Measurements from ENCODE around the gene MAP6. TPM values are rescaled to one million over a fixed set of nuclear protein-coding genes. Genes with fewer than 3 reads are reported as not detected.

MAP6 gene
- total and polyA plus RNA-seq, 10 of the 15 experiments (the other 5 are each of a cell fraction or from before 2014, with no cell fraction given) = 0.06 to 0.19 (median 0.11) TPM; not detected in 5

DNA sequence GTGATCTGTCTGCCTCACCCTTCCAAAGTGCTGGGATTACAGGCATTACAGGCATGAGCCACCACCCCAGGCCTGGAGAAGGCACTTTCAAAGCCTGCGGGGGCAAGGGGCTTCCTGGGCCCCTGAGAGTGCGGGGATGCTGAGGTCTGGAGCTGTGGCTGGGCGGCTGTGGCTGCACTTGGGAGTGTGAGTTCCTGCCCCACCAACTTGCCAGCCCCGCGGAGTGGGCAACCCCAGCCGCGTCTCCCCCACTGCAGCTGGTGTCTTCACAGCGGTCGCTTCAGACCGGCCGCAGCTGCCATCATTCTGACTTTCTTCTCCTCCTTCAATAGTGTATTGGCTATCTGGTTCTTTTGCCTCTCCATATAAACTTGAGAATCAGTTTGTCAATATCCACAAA is 10.7 kb upstream of the MAP6 start:
- Histone ChIP-seq H3K9ac (ENCODE audit: control insufficient read depth, insufficient read depth, low read length) (no peak overlapping the region), H4K20me1 (ENCODE audit: control insufficient read depth, insufficient read depth) (no peaks in the 10 kb centered on the region), H3K4me1 (ENCODE audit: control insufficient read depth, insufficient read depth, low read length) (peaks cover 8% of the 10 kb centered on the region), H3K27ac (ENCODE audit: control insufficient read depth, insufficient read depth) (no peak overlapping the region), H3K27me3 (replicated peaks in 1 of 2; ENCODE audit: control insufficient read depth in 2 of 2, insufficient read depth in 2 of 2, low read length in 1 of 2) (no peaks in the 10 kb centered on the region), H3K4me3 (no peak overlapping the region), H2AFZ (ENCODE audit: control insufficient read depth, low read depth, low read length) (no peak overlapping the region), H3K36me3 (ENCODE audit: control insufficient read depth in 2 of 2, insufficient read depth in 2 of 2, low read length in 1 of 2) (no peaks in the 10 kb centered on the region), H3K4me2 (ENCODE audit: control insufficient read depth, insufficient read depth) (no peak overlapping the region), H3K9me3 (replicated peaks; ENCODE audit: control insufficient read depth, insufficient read depth, low read length) (no peaks in the 10 kb centered on the region), H3K79me2 (ENCODE audit: control insufficient read depth, insufficient read depth, low read length) (no peaks in the 10 kb centered on the region)
- SMC1A ChIA-PET (ENCODE audit: uncharacterized antibody, unreplicated experiment) = interaction anchor here (1.5 kb wide), 1 partner anchor 18 kb away, joined by 3 read pairs; no protein-coding TSS in a partner anchor
- POLR2A ChIA-PET = interaction anchor here (0.6 kb wide), 2 partner anchors 221 to 268 kb away, joined by 3 read pairs; no protein-coding TSS in a partner anchor
- in situ Hi-C loops (cut with MboI) = loop anchor here (5.0 kb wide), 1 partner anchor 48 kb away; no protein-coding TSS in a partner anchor
- no TSS peak for BruUV-seq (replicated peaks)
- CTCF ChIA-PET = interaction anchor here (1.4 to 2.2 kb wide), 2 partner anchors 26 to 82 kb away, joined by 3 to 7 read pairs; no protein-coding TSS in a partner anchor
- WGBS (ENCODE audit: insufficient coverage, insufficient replicate concordance, low lambda C conversion rate, missing lambda C conversion rate) = 75% methylated on average over 10 of the region's 11 CpGs
- TF ChIP-seq SIX5 (IDR thresholded peaks at IDR 0.05; ENCODE audit: low read depth, low read length, severe bottlenecking) (no peak), CBFB (IDR thresholded peaks at IDR 0.05; ENCODE audit: low read depth) (no peak), LARP7 (IDR thresholded peaks at IDR 0.05) (no peak), RAD51 (IDR thresholded peaks at IDR 0.05) (no peak), ZSCAN29 (IDR thresholded peaks at IDR 0.05) (no peak)
- TF ChIP-seq, protein P1, sequence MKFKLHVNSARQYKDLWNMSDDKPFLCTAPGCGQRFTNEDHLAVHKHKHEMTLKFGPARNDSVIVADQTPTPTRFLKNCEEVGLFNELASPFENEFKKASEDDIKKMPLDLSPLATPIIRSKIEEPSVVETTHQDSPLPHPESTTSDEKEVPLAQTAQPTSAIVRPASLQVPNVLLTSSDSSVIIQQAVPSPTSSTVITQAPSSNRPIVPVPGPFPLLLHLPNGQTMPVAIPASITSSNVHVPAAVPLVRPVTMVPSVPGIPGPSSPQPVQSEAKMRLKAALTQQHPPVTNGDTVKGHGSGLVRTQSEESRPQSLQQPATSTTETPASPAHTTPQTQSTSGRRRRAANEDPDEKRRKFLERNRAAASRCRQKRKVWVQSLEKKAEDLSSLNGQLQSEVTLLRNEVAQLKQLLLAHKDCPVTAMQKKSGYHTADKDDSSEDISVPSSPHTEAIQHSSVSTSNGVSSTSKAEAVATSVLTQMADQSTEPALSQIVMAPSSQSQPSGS (IDR thresholded peaks at IDR 0.05; ENCODE audit: low read length) = no peak
- TF ChIP-seq, protein P2, sequence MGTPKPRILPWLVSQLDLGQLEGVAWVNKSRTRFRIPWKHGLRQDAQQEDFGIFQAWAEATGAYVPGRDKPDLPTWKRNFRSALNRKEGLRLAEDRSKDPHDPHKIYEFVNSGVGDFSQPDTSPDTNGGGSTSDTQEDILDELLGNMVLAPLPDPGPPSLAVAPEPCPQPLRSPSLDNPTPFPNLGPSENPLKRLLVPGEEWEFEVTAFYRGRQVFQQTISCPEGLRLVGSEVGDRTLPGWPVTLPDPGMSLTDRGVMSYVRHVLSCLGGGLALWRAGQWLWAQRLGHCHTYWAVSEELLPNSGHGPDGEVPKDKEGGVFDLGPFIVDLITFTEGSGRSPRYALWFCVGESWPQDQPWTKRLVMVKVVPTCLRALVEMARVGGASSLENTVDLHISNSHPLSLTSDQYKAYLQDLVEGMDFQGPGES (IDR thresholded peaks at IDR 0.05) = no peak
- RAD21 ChIA-PET (ENCODE audit: unreplicated experiment) = no interaction called here
- intact Hi-C loops (cut with micrococcal nuclease; ENCODE audit: unreplicated experiment) = no loop called here
- no peak for ATAC-seq
- no peak for DNase-seq (ENCODE audit: low read depth, low spot score)
- FAIRE-seq = no peak

All from GM12878 (cell line).